GM18519 (cell line): Measurements from ENCODE around the gene MAP6.

Experiments used
- ATAC-seq: cut with Tn5 transposase; IDR thresholded peaks from one replicate; pipeline ENCODE4 v1.9.1; 2021; ENCODE audit warnings: mild to moderate bottlenecking, moderate library complexity; ENCODE audit not compliant: unreplicated experiment, low FRiP score

Gene MAP6

GRCh38 chr11:75572744-75573143 is 96.1 kb downstream of the MAP6 start:
- ATAC-seq, result no peak

- no peak for ATAC-seq
Measured at GRCh38 chr11:75571625-75572024, 97.2 kb downstream of the MAP6 start.

GRCh38 chr11:75570559-75571139 is 98.2 kb downstream of the MAP6 start:
- no peak for ATAC-seq

- no peak for ATAC-seq
Measured at GRCh38 chr11:75568616-75569219, 100.1 kb downstream of the MAP6 start.

- ATAC-seq, result no peak
Measured at GRCh38 chr11:75567971-75568370, 100.9 kb downstream of the MAP6 start.

- no peak for ATAC-seq
Measured at GRCh38 chr11:75566763-75567279, 102.0 kb downstream of the MAP6 start.

GRCh38 chr11:75565916-75566762 is 102.7 kb downstream of the MAP6 start:
- no peak for ATAC-seq

GRCh38 chr11:75565221-75565814 is 103.5 kb downstream of the MAP6 start:
- no peak for ATAC-seq

GRCh38 chr11:75563978-75564552 is 104.8 kb downstream of the MAP6 start:
- no peak for ATAC-seq

GRCh38 chr11:75563501-75563977 is 105.3 kb downstream of the MAP6 start:
- ATAC-seq, result no peak

- no peak for ATAC-seq
Measured at GRCh38 chr11:75562836-75563484, 105.9 kb downstream of the MAP6 start.

- no peak for ATAC-seq
Measured at GRCh38 chr11:75562048-75562835, 106.6 kb downstream of the MAP6 start, which contains the start of gene SERPINH1. Gene SERPINH1, plus strand, starts transcription at chr11:75562253. Its CDS starts 4,097 bp downstream, at chr11:75566350.

- ATAC-seq, result no peak
Measured at GRCh38 chr11:75561426-75562047, 107.3 kb downstream of the MAP6 start.

- no peak for ATAC-seq
Measured at GRCh38 chr11:75560644-75561043, 108.2 kb downstream of the MAP6 start.

- no peak for ATAC-seq
Measured at GRCh38 chr11:75558939-75559843, 109.6 kb downstream of the MAP6 start.

GRCh38 chr11:75557666-75558494 is 111.0 kb downstream of the MAP6 start:
- no peak for ATAC-seq

- no peak for ATAC-seq
Measured at GRCh38 chr11:75556275-75556674, 112.6 kb downstream of the MAP6 start.
